HEK293 (cell line): Measurements from ENCODE around the gene HOXC5.

Experiments used
- CTCF ChIA-PET: fragments of 350-600 bp; formaldehyde crosslinking; extraction: SDS; loops from one replicate; lab custom pipeline; 2021; ENCODE audit warnings: antibody characterized with exemption; lab: Yijun Ruan, JAX
- POLR2A ChIA-PET: fragments of 300-600 bp; formaldehyde crosslinking; extraction: SDS; loops from one replicate; lab custom pipeline; 2020; ENCODE audit warnings: antibody characterized with exemption, inconsistent platforms; lab: Yijun Ruan, JAX
- H3K27ac ChIP-seq: fragments of 200-500 bp; sonication (Bioruptor generic); 2 replicates; pipeline ENCODE4 v1.5.1; 2014; ENCODE audit warnings: low read depth, low read length, control low read depth, inconsistent platforms; ENCODE audit errors: extremely low read depth
- H3K36me3 ChIP-seq, 2 experiments: fragments of 200-500 bp in 1 of 2; sonication (Bioruptor generic) in 1 of 2; 1 replicate in 1 of 2; 2 replicates in 1 of 2; pipeline ENCODE4 v1.5.1; 2014 to 2017; ENCODE audit warnings: inconsistent platforms in 2 of 2, low read length in 2 of 2; ENCODE audit not compliant: control insufficient read depth in 2 of 2, insufficient read depth in 1 of 2
- H3K4me1 ChIP-seq: fragments of 200-500 bp; sonication (Bioruptor generic); 2 replicates; pipeline ENCODE4 v1.5.1; 2014; ENCODE audit warnings: mild to moderate bottlenecking, low read length, inconsistent platforms; ENCODE audit not compliant: control insufficient read depth, insufficient read depth
- H3K4me3 ChIP-seq: 2 replicates; pipeline ENCODE4 v1.5.1; 2011; ENCODE audit warnings: low read depth, mild to moderate bottlenecking, control low read depth, low read length, moderate library complexity
- H3K9me3 ChIP-seq: fragments of 200-500 bp; sonication (Bioruptor generic); 2 replicates; pipeline ENCODE4 v1.5.1; 2014; ENCODE audit warnings: low read depth, low read length, inconsistent platforms; ENCODE audit not compliant: control insufficient read depth, insufficient read depth
- FEZF1 ChIP-seq: fragments of 450-650 bp; formaldehyde crosslinking; IDR thresholded peaks from 2 replicates; pipeline ENCODE4 v1.5.1; 2016; ENCODE audit warnings: missing biosample characterization, missing genetic modification characterization
- GLIS1 ChIP-seq: fragments of 450-650 bp; formaldehyde crosslinking; IDR thresholded peaks from 2 replicates; pipeline ENCODE4 v1.5.1; 2016; ENCODE audit warnings: missing biosample characterization, missing genetic modification characterization
- IKZF3 ChIP-seq: fragments of 450-650 bp; IDR thresholded peaks from 2 replicates; pipeline ENCODE4 v1.5.0; 2018; ENCODE audit warnings: missing biosample characterization, mild to moderate bottlenecking, missing genetic modification characterization, moderate library complexity
- KLF8 ChIP-seq: fragments of 450-650 bp; formaldehyde crosslinking; IDR thresholded peaks from 2 replicates; pipeline ENCODE4 v1.5.1; 2016; ENCODE audit warnings: missing biosample characterization, missing genetic modification characterization
- MYNN ChIP-seq: fragments of 450-650 bp; formaldehyde crosslinking; IDR thresholded peaks from 2 replicates; pipeline ENCODE4 v1.5.1; 2016; ENCODE audit warnings: missing biosample characterization, missing genetic modification characterization, borderline replicate concordance
- REPIN1 ChIP-seq: fragments of 450-650 bp; formaldehyde crosslinking; IDR thresholded peaks from 2 replicates; pipeline ENCODE4 v1.5.1; 2017; ENCODE audit warnings: missing biosample characterization, missing genetic modification characterization, low read depth
- WT1 ChIP-seq: fragments of 450-650 bp; formaldehyde crosslinking; IDR thresholded peaks from 2 replicates; pipeline ENCODE4 v1.5.1; 2016; ENCODE audit warnings: missing biosample characterization, missing genetic modification characterization
- YY2 ChIP-seq: fragments of 450-650 bp; formaldehyde crosslinking; IDR thresholded peaks from 2 replicates; pipeline ENCODE4 v1.5.1; 2016; ENCODE audit warnings: missing biosample characterization, missing genetic modification characterization
- ZFP41 ChIP-seq: fragments of 450-650 bp; formaldehyde crosslinking; IDR thresholded peaks from 2 replicates; pipeline ENCODE4 v1.5.1; 2016; ENCODE audit warnings: missing biosample characterization, missing genetic modification characterization, borderline replicate concordance
- ZNF146 ChIP-seq: fragments of 450-650 bp; formaldehyde crosslinking; IDR thresholded peaks from 2 replicates; pipeline ENCODE4 v1.5.1; 2016; ENCODE audit warnings: missing biosample characterization, missing genetic modification characterization
- ZNF211 ChIP-seq: fragments of 450-650 bp; formaldehyde crosslinking; IDR thresholded peaks from 2 replicates; pipeline ENCODE4 v1.5.1; 2016; ENCODE audit warnings: low read depth, missing biosample characterization, missing genetic modification characterization
- ZNF221 ChIP-seq: fragments of 450-650 bp; formaldehyde crosslinking; IDR thresholded peaks from 2 replicates; pipeline ENCODE4 v1.5.1; 2017; ENCODE audit warnings: missing biosample characterization, missing genetic modification characterization, borderline replicate concordance
- ZNF311 ChIP-seq: fragments of 450-650 bp; formaldehyde crosslinking; IDR thresholded peaks from 2 replicates; pipeline ENCODE4 v1.5.1; 2017; ENCODE audit warnings: missing biosample characterization, missing genetic modification characterization, borderline replicate concordance
- ZNF433 ChIP-seq: fragments of 450-650 bp; formaldehyde crosslinking; IDR thresholded peaks from 2 replicates; pipeline ENCODE4 v1.5.1; 2016; ENCODE audit warnings: missing biosample characterization, missing genetic modification characterization, low read depth
- ZNF677 ChIP-seq: fragments of 450-650 bp; IDR thresholded peaks from 2 replicates; pipeline ENCODE4 v1.5.0; 2018; ENCODE audit warnings: missing biosample characterization, mild to moderate bottlenecking, missing genetic modification characterization, moderate library complexity
- TF ChIP-seq, protein P1 (sequence below): fragments of 450-650 bp; formaldehyde crosslinking; IDR thresholded peaks from 2 replicates; pipeline ENCODE4 v1.5.1; 2016; ENCODE audit warnings: missing biosample characterization, missing genetic modification characterization
- TF ChIP-seq, protein P2 (sequence below): fragments of 450-650 bp; formaldehyde crosslinking; IDR thresholded peaks from 2 replicates; pipeline ENCODE4 v1.5.1; 2016; ENCODE audit warnings: missing biosample characterization, missing genetic modification characterization

Gene HOXC5

DNA sequence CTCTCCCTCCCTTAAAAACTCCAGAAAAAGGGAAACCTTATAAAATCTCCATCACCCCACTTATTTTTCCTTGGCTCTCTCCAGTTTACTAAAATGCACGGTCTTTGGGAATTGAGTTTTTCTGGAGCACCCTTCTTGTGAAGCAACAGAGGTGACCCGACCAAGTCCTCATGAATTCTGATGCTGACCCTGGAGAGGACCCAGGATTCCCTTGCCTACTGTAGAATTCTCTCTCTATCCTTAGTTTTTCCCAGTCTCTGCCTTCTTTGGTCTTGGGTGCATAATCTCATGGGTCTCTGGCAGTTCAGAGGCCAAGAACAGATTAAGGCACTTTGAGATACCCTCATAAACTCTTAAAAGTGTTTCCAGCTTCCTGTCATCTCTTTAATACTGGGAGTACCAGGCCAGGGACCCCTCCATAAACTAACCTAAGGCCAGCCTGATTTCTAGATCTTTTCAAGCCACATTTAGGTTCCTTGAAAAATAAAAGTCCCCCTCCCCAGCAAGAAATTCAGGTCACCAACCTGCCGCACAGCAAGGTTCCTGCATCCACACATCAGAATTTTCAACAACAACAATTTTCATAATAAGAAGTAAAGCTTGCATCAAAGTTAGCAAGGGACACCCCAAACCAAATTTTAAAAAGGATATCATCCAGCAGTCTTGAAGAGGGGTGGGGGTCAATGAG is 15.7 kb downstream of the HOXC5 start:
- no peak for TF ChIP-seq ZNF677 (tag by site-specific recombination)
- TF ChIP-seq IKZF3 (tag by site-specific recombination), result peak; percentile 70
- peak; percentile 91 for TF ChIP-seq MYNN (tag by site-specific recombination)
- H3K9me3 ChIP-seq, result no peaks in the 10 kb centered on the region
- peaks cover 4 to 23% of the 10 kb centered on the region in 2 experiments for H3K36me3 ChIP-seq
- H3K27ac ChIP-seq, result no peak overlapping the region
- no peak overlapping the region for H3K4me3 ChIP-seq
- POLR2A ChIA-PET, result no interaction called here
- CTCF ChIA-PET, result no interaction called here
- H3K4me1 ChIP-seq, result peaks cover 59% of the 10 kb centered on the region

- H3K27ac ChIP-seq, result no peak overlapping the region
- H3K9me3 ChIP-seq, result no peaks in the 10 kb centered on the region
- H3K4me1 ChIP-seq, result peaks cover 54% of the 10 kb centered on the region
- H3K4me3 ChIP-seq, result no peak overlapping the region
- CTCF ChIA-PET, result no interaction called here
- POLR2A ChIA-PET, result no interaction called here
- H3K36me3 ChIP-seq, result peaks cover 4 to 23% of the 10 kb centered on the region in 2 experiments
- peak; percentile 16; the same call in 1 of the 2 replicates for TF ChIP-seq IKZF3 (tag by site-specific recombination)
- TF ChIP-seq, protein P1, sequence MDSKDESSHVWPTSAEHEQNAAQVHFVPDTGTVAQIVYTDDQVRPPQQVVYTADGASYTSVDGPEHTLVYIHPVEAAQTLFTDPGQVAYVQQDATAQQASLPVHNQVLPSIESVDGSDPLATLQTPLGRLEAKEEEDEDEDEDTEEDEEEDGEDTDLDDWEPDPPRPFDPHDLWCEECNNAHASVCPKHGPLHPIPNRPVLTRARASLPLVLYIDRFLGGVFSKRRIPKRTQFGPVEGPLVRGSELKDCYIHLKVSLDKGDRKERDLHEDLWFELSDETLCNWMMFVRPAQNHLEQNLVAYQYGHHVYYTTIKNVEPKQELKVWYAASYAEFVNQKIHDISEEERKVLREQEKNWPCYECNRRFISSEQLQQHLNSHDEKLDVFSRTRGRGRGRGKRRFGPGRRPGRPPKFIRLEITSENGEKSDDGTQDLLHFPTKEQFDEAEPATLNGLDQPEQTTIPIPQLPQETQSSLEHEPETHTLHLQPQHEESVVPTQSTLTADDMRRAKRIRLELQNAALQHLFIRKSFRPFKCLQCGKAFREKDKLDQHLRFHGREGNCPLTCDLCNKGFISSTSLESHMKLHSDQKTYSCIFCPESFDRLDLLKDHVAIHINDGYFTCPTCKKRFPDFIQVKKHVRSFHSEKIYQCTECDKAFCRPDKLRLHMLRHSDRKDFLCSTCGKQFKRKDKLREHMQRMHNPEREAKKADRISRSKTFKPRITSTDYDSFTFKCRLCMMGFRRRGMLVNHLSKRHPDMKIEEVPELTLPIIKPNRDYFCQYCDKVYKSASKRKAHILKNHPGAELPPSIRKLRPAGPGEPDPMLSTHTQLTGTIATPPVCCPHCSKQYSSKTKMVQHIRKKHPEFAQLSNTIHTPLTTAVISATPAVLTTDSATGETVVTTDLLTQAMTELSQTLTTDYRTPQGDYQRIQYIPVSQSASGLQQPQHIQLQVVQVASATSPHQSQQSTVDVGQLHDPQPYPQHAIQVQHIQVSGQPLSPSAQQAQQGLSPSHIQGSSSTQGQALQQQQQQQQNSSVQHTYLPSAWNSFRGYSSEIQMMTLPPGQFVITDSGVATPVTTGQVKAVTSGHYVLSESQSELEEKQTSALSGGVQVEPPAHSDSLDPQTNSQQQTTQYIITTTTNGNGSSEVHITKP (tag by site-specific recombination), result no peak
These were observed 16.3 kb downstream of the HOXC5 start for GRCh38 chr12:54049108-54049507.

- H3K4me1 ChIP-seq, result peaks cover 53% of the 10 kb centered on the region
- no peak overlapping the region for H3K4me3 ChIP-seq
- 0 out of 2 replicates have a peak, but pooled peaks have one; percentile 10 for TF ChIP-seq FEZF1 (tag by site-specific recombination)
- TF ChIP-seq WT1 (tag by site-specific recombination), result no peak; the same call in 1 of the 2 replicates
- TF ChIP-seq ZNF221 (tag by site-specific recombination), result no peak
- TF ChIP-seq ZNF146 (tag by site-specific recombination), result no peak
- TF ChIP-seq GLIS1 (tag by site-specific recombination), result 0 out of 2 replicates have a peak, but pooled peaks have one; percentile 18
- no peak for TF ChIP-seq YY2
- TF ChIP-seq ZNF311 (tag by site-specific recombination), result no peak
- 0 out of 2 replicates have a peak, but pooled peaks have one; percentile 12 for TF ChIP-seq KLF8 (tag by site-specific recombination)
- no peak for TF ChIP-seq ZNF433 (tag by site-specific recombination)
- TF ChIP-seq MYNN (tag by site-specific recombination), result no peak
- TF ChIP-seq, protein P2, sequence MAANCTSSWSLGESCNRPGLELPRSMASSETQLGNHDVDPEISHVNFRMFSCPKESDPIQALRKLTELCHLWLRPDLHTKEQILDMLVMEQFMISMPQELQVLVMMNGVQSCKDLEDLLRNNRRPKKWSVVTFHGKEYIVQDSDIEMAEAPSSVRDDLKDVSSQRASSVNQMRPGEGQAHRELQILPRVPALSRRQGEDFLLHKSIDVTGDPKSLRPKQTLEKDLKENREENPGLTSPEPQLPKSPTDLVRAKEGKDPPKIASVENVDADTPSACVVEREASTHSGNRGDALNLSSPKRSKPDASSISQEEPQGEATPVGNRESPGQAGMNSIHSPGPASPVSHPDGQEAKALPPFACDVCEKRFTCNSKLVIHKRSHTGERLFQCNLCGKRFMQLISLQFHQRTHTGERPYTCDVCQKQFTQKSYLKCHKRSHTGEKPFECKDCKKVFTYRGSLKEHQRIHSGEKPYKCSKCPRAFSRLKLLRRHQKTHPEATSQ, result no peak
- no peak for TF ChIP-seq ZFP41 (tag by site-specific recombination)
- no peak for TF ChIP-seq ZNF211 (tag by site-specific recombination)
- no peak for TF ChIP-seq REPIN1 (tag by site-specific recombination)
- CTCF ChIA-PET, result interaction anchor here (0.7 to 2.1 kb wide), 8 partner anchors 9 to 321 kb away, joined by 3 to 10 read pairs (median 4); partner anchors contain the start of genes HOXC5 and HOXC8
- H3K9me3 ChIP-seq, result no peaks in the 10 kb centered on the region
- POLR2A ChIA-PET, result interaction anchor here (0.6 kb wide), 1 partner anchor 1773 kb away, joined by 8 read pairs; no protein-coding TSS in a partner anchor
- no peak overlapping the region for H3K27ac ChIP-seq
- H3K36me3 ChIP-seq, result peaks cover 4 to 23% of the 10 kb centered on the region in 2 experiments
These were observed 17.6 kb downstream of the HOXC5 start for GRCh38 chr12:54050482-54050810.
